GM18861 (cell line): ENCODE data around the gene MUS81.

Experiments used
- ATAC-seq: cut with Tn5 transposase; IDR thresholded peaks from one replicate; pipeline ENCODE4 v1.9.1; 2021; ENCODE audit not compliant: unreplicated experiment

Gene MUS81

DNA sequence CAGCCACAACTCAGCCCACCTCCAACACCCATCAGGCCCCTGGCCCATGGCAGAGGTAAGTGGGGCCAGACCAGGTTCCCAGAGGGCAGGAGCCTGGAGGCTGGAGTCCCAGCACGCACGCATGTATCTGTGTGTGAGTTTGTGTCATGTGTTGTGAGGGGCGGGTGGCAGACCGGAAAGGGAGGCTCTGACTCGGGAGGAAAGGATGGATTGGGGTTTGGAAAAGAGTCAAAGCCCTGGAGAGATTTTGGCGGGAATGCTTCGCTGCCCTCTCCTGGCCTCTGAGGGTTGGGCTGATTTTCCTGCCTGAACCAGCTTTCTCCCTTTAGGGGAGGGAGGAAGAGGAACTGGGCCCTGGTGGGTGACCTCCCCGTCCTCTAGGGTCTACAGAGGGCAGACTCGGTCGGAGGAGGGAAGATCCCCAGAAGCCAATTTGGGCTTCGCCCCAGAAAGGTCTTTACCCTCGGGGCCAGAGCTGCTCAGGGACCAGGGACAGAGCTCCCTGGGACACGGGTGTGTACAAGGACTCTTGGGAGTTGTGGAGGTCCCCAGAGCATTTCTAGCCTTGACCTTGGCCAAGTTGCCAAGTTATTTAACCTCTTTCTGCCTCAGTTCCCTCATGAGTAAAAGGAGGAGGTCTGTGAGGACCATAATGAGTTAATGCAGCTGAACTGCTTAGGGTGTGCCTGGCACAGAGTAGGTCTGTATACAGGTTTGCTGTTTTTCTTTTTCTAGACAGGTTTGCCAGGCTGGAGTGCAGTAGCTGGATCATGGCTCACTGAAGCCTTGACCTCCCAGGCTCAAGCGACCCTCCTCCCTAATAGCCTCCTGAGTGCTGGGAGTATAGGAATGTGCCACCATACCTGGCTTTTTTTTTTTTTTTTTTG lies 51.7 kb downstream of the MUS81 start:
- ATAC-seq = no peak

- ATAC-seq = no peak
Measured at GRCh38 chr11:65912845-65913244, 52.6 kb downstream of the MUS81 start.

- no peak for ATAC-seq
Measured at GRCh38 chr11:65915101-65915820, 55.0 kb downstream of the MUS81 start.

DNA sequence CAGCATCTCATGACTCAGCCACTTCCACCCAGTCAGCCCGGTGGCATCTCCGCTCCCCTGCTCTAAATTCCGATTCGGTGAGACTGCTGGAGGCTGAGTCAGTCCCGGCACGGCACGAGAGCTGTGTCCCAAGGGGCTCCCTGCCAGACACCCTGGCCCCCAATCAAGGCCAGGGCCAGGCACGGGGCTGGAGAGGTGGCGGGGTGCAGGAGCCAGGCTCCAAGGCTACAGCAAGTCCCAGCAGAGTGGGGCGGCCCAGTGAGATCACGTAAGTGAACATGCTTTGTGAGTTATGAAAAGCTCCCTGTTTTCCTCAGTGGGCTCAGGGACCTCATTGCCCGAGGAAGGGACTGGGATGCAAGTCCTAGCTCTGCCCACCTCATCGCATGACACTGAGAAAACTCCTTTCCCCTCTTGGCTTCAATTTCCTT lies 55.6 kb downstream of the MUS81 start:
- ATAC-seq = no peak
